ENCODE results near the gene FARP1. TPM values are rescaled to one million over a fixed set of nuclear protein-coding genes. Genes with fewer than 3 reads are reported as not detected.

The FARP1 gene
- total and polyA plus RNA-seq, 2 of the 13 experiments (the other 11 are each of a cell fraction or from before 2014, with no cell fraction given) = 70.6 to 126 TPM

- TF ChIP-seq NR2F6 (IDR thresholded peaks at IDR 0.05) (no peak), NR2F6 (CRISPR knock-in tag; IDR thresholded peaks at IDR 0.05) (no peak), ZNF335 (CRISPR knock-in tag; IDR thresholded peaks at IDR 0.05) (no peak), POLR2A (IDR thresholded peaks at IDR 0.05; ENCODE audit: insufficient read depth in 1 of 2, low read depth in 2 of 2, low read length in 2 of 2) (peak; percentile 40 to 56; a peak in 3 of 4 replicates), U2AF2 (IDR thresholded peaks at IDR 0.05; ENCODE audit: low read depth, low read length) (no peak), TRIM24 (CRISPR knock-in tag; IDR thresholded peaks at IDR 0.05) (no peak), TAF15 (IDR thresholded peaks at IDR 0.05; ENCODE audit: low read depth, low read length, poor library complexity, severe bottlenecking) (no peak), ZBTB2 (CRISPR knock-in tag; IDR thresholded peaks at IDR 0.05; ENCODE audit: low read depth) (peak; percentile 73), TP53 (CRISPR knock-in tag; conservative IDR thresholded peaks at IDR 0.05) (no peak; the same call in 1 of the 2 replicates), ZSCAN21 (CRISPR knock-in tag; IDR thresholded peaks at IDR 0.05; ENCODE audit: borderline replicate concordance) (0 out of 2 replicates have a peak, but pooled peaks have one; percentile 19), JUN (CRISPR knock-in tag; IDR thresholded peaks at IDR 0.05) (peak; percentile 38; the same call in 1 of the 2 replicates), CHCHD3 (CRISPR knock-in tag; IDR thresholded peaks at IDR 0.05) (peak; percentile 90), ZBTB44 (CRISPR knock-in tag; IDR thresholded peaks at IDR 0.05) (no peak), ZNF574 (CRISPR knock-in tag; IDR thresholded peaks at IDR 0.05) (peak; percentile 53; the same call in 1 of the 2 replicates), ZNF18 (CRISPR knock-in tag; IDR thresholded peaks at IDR 0.05; ENCODE audit: insufficient replicate concordance) (no peak), HMGXB4 (CRISPR knock-in tag; IDR thresholded peaks at IDR 0.05; ENCODE audit: borderline replicate concordance in 1 of 2, low read depth in 1 of 2) (peak; percentile 76 to 81), ZSCAN31 (CRISPR knock-in tag; IDR thresholded peaks at IDR 0.05; ENCODE audit: low read depth) (no peak; the same call in 1 of the 2 replicates), ZNF296 (CRISPR knock-in tag; conservative IDR thresholded peaks at IDR 0.05) (peak; percentile 29; the same call in 1 of the 2 replicates), YY1 (IDR thresholded peaks at IDR 0.05; ENCODE audit: insufficient read depth, insufficient replicate concordance, low read depth, low read length) (peak; percentile 43), SIX1 (CRISPR knock-in tag; IDR thresholded peaks at IDR 0.05; ENCODE audit: borderline replicate concordance) (no peak)
Measured at GRCh38 chr13:98142380-98143156, at the start of gene FARP1 (continued).

Measured in HepG2 (cell line).